PC-9 (cell line): Measurements from ENCODE around the gene ADAMTS2. TPM values are rescaled to one million over a fixed set of nuclear protein-coding genes. Genes with fewer than 3 reads are reported as not detected.

ENCODE experiments used
- BruUV-seq: library from RNA; stranded (reverse); fragments of 400-500 nt; replicated peaks from 2 replicates; lab custom pipeline; 2021; lab: Mats Ljungman, UMichigan
- CTCF ChIA-PET: fragments of 300-600 bp; sonication (Branson Sonifier 250); formaldehyde crosslinking; loops from one replicate; lab custom pipeline; 2022; ENCODE audit warnings: antibody characterized with exemption; lab: Charles Lee
- POLR2A ChIA-PET: fragments of 300-600 bp; sonication (Branson Sonifier 250); formaldehyde crosslinking; loops from one replicate; lab custom pipeline; 2022; ENCODE audit warnings: antibody characterized with exemption; ENCODE audit not compliant: unreplicated experiment; lab: Charles Lee
- DNase-seq, 2 experiments: peaks; one replicate each; pipeline versions ENCODE4 v3.0.0 to v3.0.0-alpha.2; 2015 to 2022; ENCODE audit warnings: mixed read lengths in 1 of 2
- H2AFZ ChIP-seq: fragments of 200-600 bp; sonication (generic); 2 replicates; pipeline ENCODE4 v1.8.1; 2017; ENCODE audit warnings: antibody characterized with exemption
- H3F3A ChIP-seq: fragments of 200-600 bp; sonication (generic); 2 replicates; pipeline ENCODE4 v1.8.1; 2017; ENCODE audit warnings: antibody characterized with exemption, mild to moderate bottlenecking, low read depth; ENCODE audit not compliant: insufficient read depth
- H3K27ac ChIP-seq: fragments of 200-600 bp; sonication (generic); 2 replicates; pipeline ENCODE4 v1.6.1; 2016; ENCODE audit warnings: mixed run types
- H3K27me3 ChIP-seq: fragments of 200-600 bp; sonication (generic); 2 replicates; pipeline ENCODE4 v1.6.1; 2016; ENCODE audit warnings: low read depth, mixed run types; ENCODE audit not compliant: insufficient read depth
- H3K36me3 ChIP-seq: fragments of 200-600 bp; sonication (generic); 2 replicates; pipeline ENCODE4 v1.6.1; 2016; ENCODE audit warnings: low read depth, mixed run types
- H3K4me1 ChIP-seq: fragments of 200-600 bp; sonication (generic); replicated peaks from 2 replicates; pipeline ENCODE4 v1.6.1; 2016; ENCODE audit warnings: mixed run types; ENCODE audit not compliant: insufficient read depth
- H3K4me2 ChIP-seq: fragments of 200-600 bp; sonication (generic); 2 replicates; pipeline ENCODE4 v1.6.1; 2017; ENCODE audit warnings: mixed run types
- H3K4me3 ChIP-seq: fragments of 200-600 bp; sonication (generic); 2 replicates; pipeline ENCODE4 v1.6.1; 2016; ENCODE audit warnings: mixed run types
- H3K79me2 ChIP-seq: fragments of 200-600 bp; sonication (generic); 2 replicates; pipeline ENCODE4 v1.6.1; 2017; ENCODE audit warnings: low read depth, mixed run types
- H3K9me2 ChIP-seq: fragments of 200-600 bp; sonication (generic); 2 replicates; pipeline ENCODE4 v1.8.1; 2017; ENCODE audit warnings: mild to moderate bottlenecking; ENCODE audit not compliant: insufficient read depth
- H3K9me3 ChIP-seq: fragments of 200-600 bp; sonication (generic); 2 replicates; pipeline ENCODE4 v1.8.1; 2016; ENCODE audit warnings: low read depth; ENCODE audit not compliant: insufficient read depth
- H4K20me1 ChIP-seq: fragments of 200-600 bp; sonication (generic); 2 replicates; pipeline ENCODE4 v1.8.1; 2017; ENCODE audit not compliant: insufficient read depth
- CTCF ChIP-seq: fragments of 200-600 bp; sonication (generic); conservative IDR thresholded peaks from 2 replicates; pipeline ENCODE4 v1.6.1; 2017; ENCODE audit warnings: mixed run types, antibody characterized with exemption, mild to moderate bottlenecking, moderate library complexity
- EZH2 ChIP-seq: fragments of 200-600 bp; sonication (generic); IDR thresholded peaks from 2 replicates; pipeline ENCODE4 v1.8.0; 2017; ENCODE audit warnings: antibody characterized with exemption, low read depth
- intact Hi-C: fragments of 100-400 bp; cut with micrococcal nuclease; formaldehyde crosslinking; loops from one replicate; pipeline ENCODE4 v1.10.0; 2022; ENCODE audit not compliant: unreplicated experiment
- total RNA-seq: library from RNA; stranded (reverse); gene quantifications from 2 replicates; pipeline ENCODE4 v1.2.3, GENCODE V29; 2021

The ADAMTS2 gene
- total RNA-seq, 1 experiment from 2014 or later: not detected

- Histone ChIP-seq H3K4me1 (no peaks in the 10 kb centered on the region), H3K4me3 (no peak overlapping the region), H3K27ac (no peak overlapping the region), H3K27me3 (peaks cover 89% of the 10 kb centered on the region), H3K9me2 (no peaks in the 10 kb centered on the region), H4K20me1 (no peaks in the 10 kb centered on the region), H3K9me3 (no peaks in the 10 kb centered on the region), H3K79me2 (no peaks in the 10 kb centered on the region), H3F3A (no peaks in the 10 kb centered on the region), H3K36me3 (no peaks in the 10 kb centered on the region), H2AFZ (no peak overlapping the region), H3K4me2 (no peak overlapping the region)
- intact Hi-C loops: no loop called here
- ChIA-PET CTCF (no interaction called here), POLR2A (no interaction called here)
- TF ChIP-seq CTCF (no peak), EZH2 (no peak)
- BruUV-seq: no TSS peak
- no peak for DNase-seq
Observed at GRCh38 chr5:179262126-179262920, 82.9 kb downstream of the ADAMTS2 start.

- Histone ChIP-seq H4K20me1 (no peaks in the 10 kb centered on the region), H3K9me3 (no peaks in the 10 kb centered on the region), H3K4me3 (no peak overlapping the region), H3F3A (no peaks in the 10 kb centered on the region), H3K36me3 (no peaks in the 10 kb centered on the region), H3K27ac (no peak overlapping the region), H3K27me3 (peaks cover 89% of the 10 kb centered on the region), H3K4me2 (no peak overlapping the region), H3K79me2 (no peaks in the 10 kb centered on the region), H2AFZ (no peak overlapping the region), H3K9me2 (no peaks in the 10 kb centered on the region), H3K4me1 (no peaks in the 10 kb centered on the region)
- POLR2A ChIA-PET: no interaction called here
- no peak for TF ChIP-seq CTCF
- TF ChIP-seq EZH2: no peak
- CTCF ChIA-PET: no interaction called here
- no TSS peak for BruUV-seq
- intact Hi-C loops: no loop called here
- DNase-seq: peak in 1 of 2 experiments; percentile 9
Observed at GRCh38 chr5:179261301-179262125, 83.7 kb downstream of the ADAMTS2 start.

- Histone ChIP-seq H3K79me2 (no peaks in the 10 kb centered on the region), H3F3A (no peaks in the 10 kb centered on the region), H3K27ac (no peak overlapping the region), H3K9me3 (no peaks in the 10 kb centered on the region), H4K20me1 (no peaks in the 10 kb centered on the region), H3K36me3 (no peaks in the 10 kb centered on the region), H2AFZ (no peak overlapping the region), H3K4me3 (no peak overlapping the region), H3K9me2 (no peaks in the 10 kb centered on the region), H3K27me3 (peaks cover 89% of the 10 kb centered on the region), H3K4me1 (no peaks in the 10 kb centered on the region), H3K4me2 (no peak overlapping the region)
- DNase-seq: no peak
- ChIA-PET POLR2A (no interaction called here), CTCF (no interaction called here)
- BruUV-seq: no TSS peak
- TF ChIP-seq CTCF (no peak), EZH2 (no peak)
- intact Hi-C loops: no loop called here
Observed at GRCh38 chr5:179260324-179261070, 84.8 kb downstream of the ADAMTS2 start.
